Osteoblast (primary cell): ENCODE data around the gene USP9Y. TPM values are rescaled to one million over a fixed set of nuclear protein-coding genes. Genes with fewer than 3 reads are reported as not detected.

Experiments
- DNase-seq: peaks from one replicate; pipeline ENCODE4 v3.0.0; 2011; ENCODE audit warnings: low spot score, mixed read lengths; ENCODE audit not compliant: insufficient read length; ENCODE audit errors: missing footprints
- H2AFZ ChIP-seq: 2 replicates; pipeline ENCODE4 v1.6.0; 2011; ENCODE audit warnings: mild to moderate bottlenecking, low read length
- H3K27ac ChIP-seq: 2 replicates; pipeline ENCODE4 v1.5.1; 2011; ENCODE audit warnings: mild to moderate bottlenecking, low read depth, low read length, moderate library complexity
- H3K27me3 ChIP-seq: 2 replicates; pipeline ENCODE4 v1.6.0; 2012; ENCODE audit warnings: mild to moderate bottlenecking, control low read depth, inconsistent platforms, low read length, moderate library complexity; ENCODE audit not compliant: insufficient read depth
- H3K36me3 ChIP-seq: 2 replicates; pipeline ENCODE4 v1.5.1; 2011; ENCODE audit warnings: mild to moderate bottlenecking, low read length, control low read depth, moderate library complexity; ENCODE audit not compliant: insufficient read depth
- H3K4me1 ChIP-seq: 2 replicates; pipeline ENCODE4 v1.5.1; 2011; ENCODE audit warnings: mild to moderate bottlenecking, low read length, control low read depth, moderate library complexity; ENCODE audit not compliant: insufficient read depth
- H3K4me2 ChIP-seq: 2 replicates; pipeline ENCODE4 v1.6.0; 2011; ENCODE audit warnings: mild to moderate bottlenecking, low read length; ENCODE audit not compliant: insufficient read depth
- H3K4me3 ChIP-seq: fragments of 200-600 bp; sonication (generic); 3 replicates; pipeline ENCODE4 v1.5.1; 2012; ENCODE audit warnings: mild to moderate bottlenecking, low read length, inconsistent platforms; ENCODE audit not compliant: insufficient read depth
- H3K79me2 ChIP-seq: 2 replicates; pipeline ENCODE4 v1.6.0; 2012; ENCODE audit warnings: mild to moderate bottlenecking, low read length, control low read depth, inconsistent platforms; ENCODE audit not compliant: insufficient read depth
- H3K9me3 ChIP-seq: 2 replicates; pipeline ENCODE4 v1.5.1; 2011; ENCODE audit warnings: low read depth, low read length, control low read depth
- H4K20me1 ChIP-seq: 2 replicates; pipeline ENCODE4 v1.6.0; 2012; ENCODE audit warnings: mild to moderate bottlenecking, low read length, control low read depth; ENCODE audit not compliant: insufficient read depth
- total RNA-seq: library from RNA; depleted of rRNA; stranded (reverse); fragments of >200 nt; gene quantifications from 2 replicates; pipeline ENCODE4 v1.2.3, GENCODE V29; 2012
- TF ChIP-seq, protein P1 (sequence below): IDR thresholded peaks from 2 replicates; pipeline ENCODE4 v1.5.1; 2011; ENCODE audit warnings: mild to moderate bottlenecking, low read depth, low read length, moderate library complexity; ENCODE audit errors: extremely low read depth

USP9Y gene
- total RNA-seq, 1 donor: 26.4 TPM

DNA sequence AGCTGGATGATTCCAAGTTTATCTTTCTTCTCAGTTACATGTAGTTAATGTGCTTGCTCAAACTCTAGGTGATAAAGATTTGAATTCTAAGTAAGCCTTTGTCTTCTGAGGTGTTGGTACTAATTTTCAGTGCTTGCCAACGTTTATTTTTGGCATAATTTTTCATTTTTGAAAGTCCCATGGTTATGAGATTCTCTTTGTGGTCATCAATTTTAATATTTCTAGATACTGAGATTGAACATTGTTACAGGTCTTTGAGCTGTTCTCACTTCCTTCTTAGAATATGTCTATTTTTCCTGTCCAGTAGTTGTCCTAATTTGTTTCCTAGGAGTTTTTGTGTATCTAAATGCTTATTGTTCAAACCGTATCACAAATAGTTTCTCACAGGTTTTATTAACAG lies 40.4 kb downstream of the USP9Y start:
- H2AFZ ChIP-seq: no peak overlapping the region
- H3K9me3 ChIP-seq: no peaks in the 10 kb centered on the region
- no peaks in the 10 kb centered on the region for H3K36me3 ChIP-seq
- no peaks in the 10 kb centered on the region for H3K4me1 ChIP-seq
- no peaks in the 10 kb centered on the region for H3K27me3 ChIP-seq
- H3K27ac ChIP-seq: no peak overlapping the region
- H3K4me3 ChIP-seq: no peak overlapping the region
- H3K79me2 ChIP-seq: no peaks in the 10 kb centered on the region
- TF ChIP-seq, protein P1, sequence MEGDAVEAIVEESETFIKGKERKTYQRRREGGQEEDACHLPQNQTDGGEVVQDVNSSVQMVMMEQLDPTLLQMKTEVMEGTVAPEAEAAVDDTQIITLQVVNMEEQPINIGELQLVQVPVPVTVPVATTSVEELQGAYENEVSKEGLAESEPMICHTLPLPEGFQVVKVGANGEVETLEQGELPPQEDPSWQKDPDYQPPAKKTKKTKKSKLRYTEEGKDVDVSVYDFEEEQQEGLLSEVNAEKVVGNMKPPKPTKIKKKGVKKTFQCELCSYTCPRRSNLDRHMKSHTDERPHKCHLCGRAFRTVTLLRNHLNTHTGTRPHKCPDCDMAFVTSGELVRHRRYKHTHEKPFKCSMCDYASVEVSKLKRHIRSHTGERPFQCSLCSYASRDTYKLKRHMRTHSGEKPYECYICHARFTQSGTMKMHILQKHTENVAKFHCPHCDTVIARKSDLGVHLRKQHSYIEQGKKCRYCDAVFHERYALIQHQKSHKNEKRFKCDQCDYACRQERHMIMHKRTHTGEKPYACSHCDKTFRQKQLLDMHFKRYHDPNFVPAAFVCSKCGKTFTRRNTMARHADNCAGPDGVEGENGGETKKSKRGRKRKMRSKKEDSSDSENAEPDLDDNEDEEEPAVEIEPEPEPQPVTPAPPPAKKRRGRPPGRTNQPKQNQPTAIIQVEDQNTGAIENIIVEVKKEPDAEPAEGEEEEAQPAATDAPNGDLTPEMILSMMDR: no peak
- no peaks in the 10 kb centered on the region for H4K20me1 ChIP-seq
- H3K4me2 ChIP-seq: no peak overlapping the region
- DNase-seq: no peak

DNA sequence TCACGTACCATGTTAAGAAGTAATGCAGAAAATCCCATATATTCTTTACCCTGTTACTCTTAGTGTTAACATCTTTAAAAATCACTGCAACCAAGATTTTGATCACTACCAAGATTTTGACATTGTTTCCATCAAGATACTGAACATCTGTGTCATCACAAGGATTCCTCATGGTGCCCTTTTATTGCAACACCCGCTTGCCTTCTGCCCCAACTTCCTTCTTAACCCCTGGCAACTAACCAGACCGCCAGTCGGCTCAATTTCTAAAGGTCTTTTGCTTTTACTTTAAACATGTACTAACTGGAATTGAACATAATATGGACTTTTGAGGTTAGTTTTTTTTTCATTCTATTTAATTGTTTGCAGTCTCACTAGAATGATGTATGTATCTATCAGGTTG lies 41.7 kb downstream of the USP9Y start:
- DNase-seq: no peak
- Histone ChIP-seq H3K4me1 (no peaks in the 10 kb centered on the region), H3K36me3 (no peaks in the 10 kb centered on the region), H3K27me3 (no peaks in the 10 kb centered on the region), H3K4me3 (no peak overlapping the region), H3K27ac (no peak overlapping the region), H4K20me1 (no peaks in the 10 kb centered on the region), H3K79me2 (no peaks in the 10 kb centered on the region), H2AFZ (no peak overlapping the region), H3K9me3 (no peaks in the 10 kb centered on the region), H3K4me2 (no peak overlapping the region)
- TF ChIP-seq, protein P1: no peak

GRCh38 chrY:12744091-12744490 lies 43.1 kb downstream of the USP9Y start:
- H2AFZ ChIP-seq: no peak overlapping the region
- TF ChIP-seq, protein P1: no peak
- H3K4me1 ChIP-seq: no peaks in the 10 kb centered on the region
- no peaks in the 10 kb centered on the region for H4K20me1 ChIP-seq
- H3K27me3 ChIP-seq: no peaks in the 10 kb centered on the region
- H3K27ac ChIP-seq: no peak overlapping the region
- no peaks in the 10 kb centered on the region for H3K79me2 ChIP-seq
- H3K36me3 ChIP-seq: no peaks in the 10 kb centered on the region
- H3K9me3 ChIP-seq: no peaks in the 10 kb centered on the region
- H3K4me2 ChIP-seq: no peak overlapping the region
- no peak overlapping the region for H3K4me3 ChIP-seq
- DNase-seq: no peak

DNA sequence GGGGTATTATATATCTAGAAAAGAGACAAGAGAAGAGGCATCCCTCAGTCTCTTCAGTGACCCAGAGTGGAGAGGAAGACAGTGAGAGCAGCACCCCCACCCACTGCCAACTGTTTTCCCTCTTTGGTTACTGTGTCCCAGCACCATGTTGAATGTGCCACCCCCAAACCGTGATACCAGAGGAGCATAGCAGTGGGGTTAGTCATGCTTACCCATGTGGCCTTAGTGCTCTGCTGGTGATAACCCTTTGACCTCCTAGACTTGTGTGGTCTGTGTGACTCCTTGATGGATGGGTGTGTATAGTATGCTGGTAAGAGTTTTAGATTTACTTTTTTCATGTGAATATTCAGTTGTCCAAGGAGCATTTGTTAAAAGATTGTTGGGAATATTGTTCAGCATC lies 48.3 kb downstream of the USP9Y start:
- TF ChIP-seq, protein P1: no peak
- no peaks in the 10 kb centered on the region for H3K27me3 ChIP-seq
- no peak overlapping the region for H3K4me2 ChIP-seq
- H3K36me3 ChIP-seq: no peaks in the 10 kb centered on the region
- no peaks in the 10 kb centered on the region for H3K9me3 ChIP-seq
- H3K4me3 ChIP-seq: no peak overlapping the region
- DNase-seq: no peak
- no peaks in the 10 kb centered on the region for H3K79me2 ChIP-seq
- no peaks in the 10 kb centered on the region for H3K4me1 ChIP-seq
- no peaks in the 10 kb centered on the region for H4K20me1 ChIP-seq
- no peak overlapping the region for H3K27ac ChIP-seq
- no peak overlapping the region for H2AFZ ChIP-seq
